Choroid plexus epithelial cell (primary cell): ENCODE measurements around the gene ACP4.

ENCODE experiments used
- DNase-seq: peaks from one replicate; pipeline ENCODE4 v3.0.0-alpha.2; 2010; ENCODE audit warnings: low read depth
- H3K4me3 ChIP-seq: 2 replicates; pipeline ENCODE4 v1.5.1; 2011; ENCODE audit warnings: low read depth, mild to moderate bottlenecking, control low read depth, low read length, moderate library complexity
- CTCF ChIP-seq: conservative IDR thresholded peaks from 2 replicates; pipeline ENCODE4 v1.5.1; 2011; ENCODE audit warnings: low read depth, mild to moderate bottlenecking, control low read depth, inconsistent platforms, low read length, moderate library complexity

Gene ACP4

DNA sequence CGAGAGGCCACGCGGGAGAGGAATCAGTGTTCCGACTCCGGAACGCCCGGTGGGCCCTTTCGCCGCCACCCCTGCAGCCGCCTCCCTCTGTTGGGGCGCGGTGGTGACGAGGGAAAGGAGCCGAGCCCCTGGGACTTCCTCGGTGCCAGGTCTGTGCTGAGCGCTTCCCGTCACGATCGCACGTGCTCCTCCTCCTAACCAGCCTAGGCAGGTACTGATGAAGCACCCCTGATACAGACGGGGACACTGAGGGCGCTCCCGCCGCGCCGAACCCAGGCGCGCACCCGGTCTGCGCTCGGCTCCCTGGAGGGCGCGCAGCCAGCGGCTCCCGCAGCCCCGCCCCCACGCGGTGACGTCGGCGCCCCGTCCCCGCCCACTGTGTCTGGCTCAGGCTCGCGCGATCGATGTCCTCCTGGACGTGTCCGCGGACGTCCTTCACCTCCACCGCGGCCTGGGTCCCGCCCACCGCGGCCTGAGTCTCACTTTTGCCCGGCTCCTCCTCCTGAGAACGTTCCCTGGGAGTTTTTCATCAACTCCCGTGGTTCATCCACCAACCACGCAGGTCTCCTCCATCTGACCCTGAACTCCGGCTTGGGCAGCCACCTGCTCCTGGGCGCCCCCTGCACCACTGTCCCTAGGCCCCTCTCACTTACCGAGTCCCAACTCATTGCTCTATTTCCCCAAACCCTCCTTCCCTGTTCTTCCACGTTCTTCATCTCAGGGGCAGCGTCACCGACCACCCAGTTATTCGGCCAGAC is 45.7 kb downstream of the ACP4 start:
- no peak for TF ChIP-seq CTCF
- peak overlapping the region; percentile 65 for H3K4me3 ChIP-seq
- DNase-seq = peak; percentile 54

DNA sequence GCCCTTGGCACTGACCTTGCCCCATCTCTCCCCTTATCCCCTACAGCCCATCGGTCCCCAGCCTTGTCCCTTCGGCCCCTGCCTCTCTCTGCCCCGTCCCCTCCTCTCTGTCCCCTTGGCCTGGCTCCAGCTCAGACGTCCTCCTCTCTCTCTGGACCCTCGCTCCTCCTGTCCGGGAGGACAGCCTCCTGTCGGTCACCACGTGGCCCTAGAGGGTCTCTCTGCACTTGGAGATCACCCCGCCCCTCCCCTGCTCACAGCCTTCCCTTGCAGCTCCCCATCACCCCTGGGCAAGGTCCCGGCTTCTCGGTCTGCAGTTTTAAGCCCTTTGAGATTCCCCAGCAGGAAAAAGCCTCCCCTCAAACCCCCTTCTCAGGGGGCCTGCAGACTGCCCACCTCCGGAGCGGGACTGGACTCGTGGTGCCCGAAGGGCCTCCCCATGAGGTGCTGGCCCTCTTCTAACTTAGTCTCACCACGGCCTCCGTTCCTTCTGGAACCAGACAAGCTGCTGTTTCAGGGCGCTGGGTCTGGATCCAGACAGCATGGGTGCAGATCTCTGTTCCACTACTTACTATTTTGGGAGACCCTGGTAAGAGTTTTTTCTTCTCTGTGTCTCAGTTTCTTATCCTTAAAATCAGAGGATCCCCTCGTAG is 46.5 kb downstream of the ACP4 start:
- H3K4me3 ChIP-seq = no peak overlapping the region
- no peak for DNase-seq
- TF ChIP-seq CTCF = no peak

DNA sequence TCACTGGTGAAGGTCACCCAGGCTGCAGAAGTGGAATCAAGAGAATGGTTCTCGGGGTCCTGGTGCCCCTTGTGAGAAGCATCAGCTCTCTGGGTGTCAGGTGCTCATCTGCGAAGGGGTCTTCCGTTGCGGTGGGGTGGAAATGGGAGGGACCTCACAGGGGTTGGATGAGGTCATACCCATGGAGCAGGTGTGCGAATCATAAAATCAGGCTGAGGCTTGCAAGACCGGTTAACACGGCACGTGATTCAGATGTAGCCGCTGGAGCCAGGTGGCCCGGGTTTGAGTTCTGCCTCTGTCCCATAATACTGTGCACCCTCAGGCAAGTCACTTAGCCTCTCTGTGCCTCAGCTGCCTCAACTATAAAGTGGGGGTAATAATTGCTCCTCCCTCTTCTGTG is 47.1 kb downstream of the ACP4 start:
- no peak for DNase-seq
- no peak overlapping the region for H3K4me3 ChIP-seq
- TF ChIP-seq CTCF = no peak

- H3K4me3 ChIP-seq = no peak overlapping the region
- peak; percentile 5 for DNase-seq
- TF ChIP-seq CTCF = peak; percentile 37
These were observed 48.0 kb downstream of the ACP4 start for GRCh38 chr19:50838239-50838638.

GRCh38 chr19:50839712-50840655 is 49.8 kb downstream of the ACP4 start:
- TF ChIP-seq CTCF = no peak
- no peak overlapping the region for H3K4me3 ChIP-seq
- DNase-seq = no peak

DNA sequence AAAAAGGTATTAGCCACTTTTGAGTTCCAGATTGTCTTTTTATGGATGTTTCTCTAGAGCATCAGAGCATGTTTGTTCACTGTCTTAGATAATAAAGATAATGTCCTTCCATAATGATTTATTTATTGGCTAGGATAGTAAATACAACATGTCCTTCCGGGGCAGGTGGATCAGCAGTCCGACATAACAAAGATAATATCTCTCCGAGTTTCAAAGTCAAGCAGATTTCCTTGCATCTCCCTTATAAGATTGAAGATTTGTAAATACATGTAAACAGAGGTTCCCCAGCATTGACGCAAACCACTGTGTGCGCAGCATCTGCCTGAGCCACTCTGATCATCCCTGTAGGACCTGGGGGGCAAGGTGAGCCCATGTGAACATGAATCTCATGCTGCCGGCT is 51.9 kb downstream of the ACP4 start:
- TF ChIP-seq CTCF = no peak
- no peak overlapping the region for H3K4me3 ChIP-seq
- no peak for DNase-seq
